ENCODE data around the gene MAPKAPK3.

The MAPKAPK3 gene

GRCh38 chr3:50626401-50626800 is 9.4 kb downstream of the MAPKAPK3 start:
- FAIRE-seq = no peak
- no peak for DNase-seq (ENCODE audit: low spot score)

GRCh38 chr3:50627407-50628051 is 10.6 kb downstream of the MAPKAPK3 start:
- FAIRE-seq = peak; percentile 88
- peak; percentile 81 for DNase-seq (ENCODE audit: low spot score)

GRCh38 chr3:50628601-50629000 is 11.7 kb downstream of the MAPKAPK3 start:
- no peak for DNase-seq (ENCODE audit: low spot score)
- no peak for FAIRE-seq

DNA sequence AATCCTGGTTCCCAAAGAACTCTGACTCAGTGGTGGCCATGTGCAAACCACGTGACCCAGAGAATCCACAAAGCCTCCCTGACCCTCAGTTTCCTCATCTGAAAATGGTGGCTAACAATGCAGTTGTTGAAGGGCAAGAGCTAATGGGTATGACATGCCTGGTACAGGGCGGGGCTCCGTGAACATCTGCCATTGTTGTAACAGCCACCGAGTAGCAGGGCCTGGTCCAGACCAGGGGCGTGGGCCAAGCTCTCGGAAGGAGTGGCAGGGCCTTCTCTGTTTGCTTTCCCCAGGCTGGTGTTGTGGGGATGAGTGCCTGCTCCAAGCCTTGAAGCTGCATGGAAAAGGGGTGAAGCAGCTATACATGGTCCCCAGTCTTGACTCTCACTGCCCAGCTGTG is 13.4 kb downstream of the MAPKAPK3 start:
- DNase-seq (ENCODE audit: low spot score) = no peak
- no peak for FAIRE-seq

DNA sequence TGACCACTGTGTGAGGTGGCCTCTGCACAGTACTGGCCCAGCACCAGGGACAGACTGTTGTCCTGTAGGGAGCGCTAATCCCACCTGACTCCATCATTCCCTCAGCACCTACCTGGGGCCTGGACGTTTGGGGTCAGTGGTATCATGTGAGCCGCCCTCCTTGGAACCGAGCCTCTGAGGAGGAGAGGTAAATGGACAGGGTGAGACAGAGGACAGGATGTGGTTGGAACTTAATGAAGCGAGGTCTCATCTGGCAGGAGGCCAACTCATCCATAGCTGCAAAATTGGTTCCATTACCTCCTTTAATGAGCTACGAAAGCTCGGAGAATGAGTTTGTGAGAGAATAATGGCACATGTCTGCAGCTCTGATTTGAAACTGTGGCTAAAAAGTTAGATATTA is 13.9 kb downstream of the MAPKAPK3 start:
- no peak for FAIRE-seq
- DNase-seq (ENCODE audit: low spot score) = no peak

DNA sequence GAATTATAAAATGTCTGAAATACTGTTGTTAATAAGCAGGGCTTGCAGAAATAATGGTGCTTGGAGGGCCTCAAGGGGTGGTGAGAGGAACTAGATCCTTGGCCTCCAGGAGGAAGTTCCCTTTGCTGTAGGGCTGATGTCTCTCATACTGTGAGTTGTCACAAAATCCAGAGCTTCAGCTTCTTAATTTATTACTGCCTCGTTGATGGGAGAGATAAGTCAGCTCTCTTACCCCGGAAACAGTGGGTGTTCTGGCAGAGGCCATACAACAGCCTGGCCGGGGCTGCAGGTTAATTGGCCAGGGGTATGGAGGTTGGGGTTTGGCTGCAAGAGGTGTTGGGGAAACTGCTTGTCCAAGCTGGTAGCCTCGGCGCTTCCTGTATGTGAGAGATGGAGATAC is 15.5 kb downstream of the MAPKAPK3 start:
- FAIRE-seq (no peak), DNase-seq (ENCODE audit: low spot score) (no peak)

- DNase-seq (ENCODE audit: low spot score) (no peak), FAIRE-seq (no peak)
These were observed 16.4 kb downstream of the MAPKAPK3 start for GRCh38 chr3:50633230-50633790.

GRCh38 chr3:50635066-50635465 is 18.1 kb downstream of the MAPKAPK3 start:
- no peak for FAIRE-seq
- DNase-seq (ENCODE audit: low spot score) = no peak

GRCh38 chr3:50637011-50637410 is 20.1 kb downstream of the MAPKAPK3 start:
- no peak for FAIRE-seq
- DNase-seq (ENCODE audit: low spot score) = no peak

GRCh38 chr3:50637945-50638344 is 21.0 kb downstream of the MAPKAPK3 start:
- FAIRE-seq (no peak), DNase-seq (ENCODE audit: low spot score) (no peak)

DNA sequence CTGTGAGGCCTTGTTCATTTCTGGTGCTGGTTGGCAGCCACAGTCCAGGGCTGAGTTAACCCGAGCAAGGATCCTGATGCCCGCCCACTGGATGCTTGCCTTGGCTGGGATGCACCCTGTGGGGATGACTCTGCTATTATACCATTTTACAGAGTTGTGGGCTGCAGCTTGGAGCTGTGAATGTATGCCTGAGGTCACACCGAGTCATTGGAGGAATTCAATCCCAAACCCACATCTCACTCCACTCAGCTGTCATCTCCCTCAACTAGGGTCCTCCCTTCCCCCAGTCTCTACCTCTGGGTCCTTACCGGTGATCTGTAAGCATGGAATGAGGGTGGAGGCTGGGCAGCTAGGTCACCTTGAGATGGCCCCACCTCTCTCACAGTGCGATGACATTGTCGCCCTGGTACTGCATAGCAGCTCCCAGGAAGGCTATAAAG is 22.1 kb downstream of the MAPKAPK3 start:
- peak; percentile 55 for FAIRE-seq
- peak; percentile 50 for DNase-seq (ENCODE audit: low spot score)

DNA sequence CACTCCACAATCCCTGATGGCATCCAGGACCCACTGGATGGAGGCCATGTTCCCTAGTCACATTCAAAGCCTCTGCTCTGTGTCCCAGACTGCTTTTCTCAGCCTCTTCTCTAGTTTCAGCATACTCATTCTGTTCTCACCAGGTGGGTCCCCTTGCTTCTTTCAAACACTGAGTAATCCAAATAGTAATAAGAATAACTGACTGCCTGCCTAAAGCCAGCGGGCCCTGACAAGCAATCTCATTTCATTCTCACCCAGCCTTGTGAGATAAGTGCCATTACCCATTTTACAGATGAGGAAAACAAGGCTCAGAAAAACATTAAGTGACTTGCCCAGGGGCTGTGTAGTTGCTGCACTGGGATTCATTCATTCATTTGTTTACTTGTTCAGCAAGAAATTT is 25.4 kb downstream of the MAPKAPK3 start:
- FAIRE-seq (no peak), DNase-seq (ENCODE audit: low spot score) (no peak)

DNA sequence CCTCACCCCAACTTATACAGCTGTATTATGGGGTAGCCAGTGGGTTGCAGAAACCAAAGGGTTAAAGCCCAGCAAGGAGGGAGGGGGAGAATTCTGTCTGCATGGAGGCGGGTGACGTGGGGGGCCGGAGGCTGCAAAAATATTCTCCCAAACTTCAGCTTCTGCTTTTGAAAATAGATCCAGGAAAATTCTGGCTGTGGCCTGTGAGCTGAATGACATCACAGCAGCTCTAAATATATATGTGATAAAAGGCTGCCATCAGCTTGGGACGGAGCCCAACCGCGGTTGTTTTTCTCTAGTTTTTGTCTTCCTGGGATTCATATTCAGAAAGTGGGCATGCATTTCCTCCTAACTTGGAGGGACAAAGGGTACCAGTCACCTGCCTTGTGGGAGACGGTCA is 27.6 kb downstream of the MAPKAPK3 start:
- FAIRE-seq = no peak

DNA sequence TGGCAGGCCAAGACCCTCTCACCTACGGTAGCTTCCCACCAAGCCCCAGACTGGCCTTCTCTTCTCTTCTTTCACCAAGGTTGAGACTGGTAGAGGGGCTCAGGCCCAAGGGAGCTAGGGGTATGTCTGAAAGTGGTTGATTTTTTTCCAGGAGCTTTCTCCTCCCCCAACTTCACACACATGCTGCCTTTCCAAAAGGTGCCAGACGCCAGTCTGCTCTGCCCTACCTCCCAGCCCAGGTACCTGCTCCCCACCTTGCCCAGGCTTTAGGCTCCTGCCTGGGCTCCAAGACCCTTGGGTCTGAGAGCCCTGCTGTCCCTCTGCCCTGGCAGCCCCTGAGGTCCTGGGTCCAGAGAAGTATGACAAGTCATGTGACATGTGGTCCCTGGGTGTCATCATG is 28.4 kb downstream of the MAPKAPK3 start:
- FAIRE-seq = no peak
- DNase-seq (ENCODE audit: low spot score) = no peak

More for the DNA sequence above, 27.6 kb downstream of the MAPKAPK3 start:
- DNase-seq (ENCODE audit: low spot score) = no peak

DNA sequence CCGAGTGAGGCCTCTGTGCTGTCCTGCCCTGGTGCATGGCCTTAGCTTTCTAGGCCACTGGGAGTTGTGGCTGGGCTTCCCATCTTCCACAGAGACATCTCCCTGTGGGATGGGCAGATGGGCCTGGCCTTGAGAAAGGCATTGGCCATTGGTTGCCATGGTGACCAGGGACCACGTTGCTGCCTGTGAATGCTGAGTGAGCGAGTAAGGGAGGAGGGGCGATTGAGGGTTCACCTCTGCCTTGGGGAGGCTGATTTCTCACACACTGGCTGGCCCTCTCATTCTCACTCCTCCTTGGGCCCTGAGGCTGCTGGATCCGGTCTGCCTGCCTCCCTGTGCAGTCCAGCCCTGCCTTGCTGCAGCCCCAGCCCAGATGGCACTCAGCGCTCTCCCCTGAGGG is 31.4 kb downstream of the MAPKAPK3 start:
- DNase-seq (ENCODE audit: low spot score) = no peak
- FAIRE-seq = no peak

DNA sequence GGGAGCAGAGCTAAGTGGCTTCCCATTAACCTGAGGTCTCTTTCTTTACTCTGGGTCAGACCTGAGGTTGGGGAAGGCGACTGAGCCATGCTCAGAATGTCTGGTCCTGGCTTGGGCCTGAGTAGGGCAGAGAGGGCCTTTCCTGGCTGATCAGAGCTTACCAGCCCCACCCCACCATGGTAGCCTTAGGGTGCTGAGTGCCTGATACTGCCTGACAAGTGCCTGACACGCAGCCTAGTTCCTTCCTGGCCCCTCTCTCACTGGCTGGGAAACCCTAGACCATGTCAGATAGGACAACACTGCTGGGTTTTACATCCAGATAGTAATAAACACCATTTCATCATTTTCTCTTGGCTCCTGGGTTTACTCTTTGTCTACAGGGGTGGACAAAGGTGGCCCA is 32.0 kb downstream of the MAPKAPK3 start:
- no peak for DNase-seq (ENCODE audit: low spot score)
- no peak for FAIRE-seq

DNA sequence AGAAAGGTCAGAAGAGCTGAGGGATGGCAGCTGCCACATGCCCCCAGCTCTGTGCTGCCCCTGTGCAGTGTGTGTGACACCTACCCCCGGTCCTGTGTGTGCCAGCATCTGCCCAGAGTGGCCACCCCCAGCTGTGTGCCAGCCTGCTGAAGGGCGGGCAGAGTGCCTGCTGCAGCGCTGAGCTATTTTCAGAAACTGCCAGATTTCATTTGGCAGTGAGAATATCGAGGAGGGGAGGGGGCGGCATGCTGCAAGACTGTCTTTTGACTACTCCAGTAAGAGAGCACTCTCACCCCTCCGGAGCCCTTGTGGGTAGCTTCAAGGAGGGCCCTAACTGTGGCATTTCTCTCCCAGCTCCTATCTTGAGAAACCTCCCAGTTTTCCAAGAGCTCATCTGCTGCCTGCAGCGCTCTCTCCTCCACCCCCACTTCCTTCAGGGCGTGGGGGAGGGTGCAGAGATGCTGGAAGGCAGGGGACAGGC is 32.5 kb downstream of the MAPKAPK3 start:
- FAIRE-seq (no peak), DNase-seq (ENCODE audit: low spot score) (no peak)

DNA sequence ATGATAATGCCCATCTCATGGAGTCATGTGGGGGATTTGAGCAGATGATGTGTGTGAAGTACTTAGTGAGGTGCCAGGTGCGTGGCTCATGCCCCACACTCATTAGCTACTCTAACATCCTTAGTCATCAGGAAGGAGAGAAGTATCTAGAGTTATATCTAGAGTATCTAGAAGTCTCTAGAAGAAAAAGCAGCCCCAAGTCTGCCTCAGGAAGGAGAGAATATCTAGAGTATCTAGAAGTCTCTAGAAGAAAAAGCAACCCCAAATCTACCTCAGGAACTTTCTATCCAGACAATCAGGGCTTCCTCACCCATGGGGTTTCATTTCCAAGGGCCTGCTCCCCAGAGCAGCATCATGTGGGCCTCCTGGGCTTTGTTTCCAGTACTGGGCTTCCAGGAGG is 33.1 kb downstream of the MAPKAPK3 start:
- DNase-seq (ENCODE audit: low spot score) (no peak), FAIRE-seq (no peak)

DNA sequence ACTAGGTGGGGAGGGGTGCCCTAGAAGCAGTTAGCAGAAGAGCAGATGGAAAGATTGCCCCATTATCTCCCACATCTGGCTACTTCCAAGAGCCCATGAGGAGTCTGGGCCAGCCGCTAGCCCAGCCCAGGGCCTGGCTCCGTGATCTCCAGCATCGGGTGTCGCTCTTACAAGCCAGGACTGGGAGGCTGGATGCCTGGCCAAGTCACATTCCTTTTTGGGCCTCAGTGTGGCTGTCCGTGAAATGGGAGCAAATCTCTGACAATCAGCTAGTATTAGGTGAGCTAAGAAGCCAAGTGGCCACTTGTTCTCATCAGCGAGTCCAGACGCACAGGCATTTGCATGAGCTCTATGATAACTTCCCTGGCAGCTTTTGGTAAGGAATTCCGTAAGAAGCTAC is 34.5 kb downstream of the MAPKAPK3 start:
- FAIRE-seq = no peak

DNA sequence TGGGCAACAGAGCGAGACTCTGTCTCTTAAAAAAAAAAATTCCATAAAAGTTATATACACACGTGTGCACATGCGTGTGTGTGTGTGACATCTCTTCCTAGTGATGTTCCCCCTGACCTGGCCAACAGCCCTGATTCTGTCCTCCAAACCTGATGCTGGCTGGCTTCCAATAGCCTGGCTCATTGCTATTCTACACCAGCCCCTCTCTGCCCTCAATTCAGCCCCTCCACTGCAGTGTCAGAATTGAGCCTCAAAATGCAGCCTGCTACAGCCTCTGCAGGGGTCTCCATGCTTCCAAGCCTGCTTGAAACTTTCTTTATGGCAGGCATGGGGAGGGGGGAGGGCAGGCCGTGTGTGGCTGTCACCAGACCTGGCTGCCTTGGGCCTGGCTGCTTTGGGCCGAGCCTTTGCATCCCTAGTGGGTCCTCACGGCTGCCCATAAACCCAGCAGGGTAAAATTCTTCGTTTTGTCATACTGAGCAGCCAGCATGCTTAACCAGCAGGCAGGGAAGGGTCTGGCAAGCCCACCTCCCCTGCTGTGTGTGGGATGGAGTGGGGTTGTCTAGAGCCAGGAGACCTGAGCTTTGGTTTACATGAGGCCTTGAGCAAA is 35.1 kb downstream of the MAPKAPK3 start:
- DNase-seq (ENCODE audit: low spot score) = no peak
- no peak for FAIRE-seq

More for the DNA sequence above, 34.5 kb downstream of the MAPKAPK3 start:
- DNase-seq (ENCODE audit: low spot score) = no peak

- no peak for FAIRE-seq
- DNase-seq (ENCODE audit: low spot score) = peak; percentile 46
These were observed 35.8 kb downstream of the MAPKAPK3 start for GRCh38 chr3:50652709-50653108.

GRCh38 chr3:50653937-50654595 is 37.1 kb downstream of the MAPKAPK3 start:
- DNase-seq (ENCODE audit: low spot score) (no peak), FAIRE-seq (no peak)
